ENCODE results near the gene GREM2. TPM values are rescaled to one million over a fixed set of nuclear protein-coding genes. Genes with fewer than 3 reads are reported as not detected.

Gene GREM2
- total RNA-seq, 1 experiment from 2014 or later, result not detected

- intact Hi-C loops (cut with micrococcal nuclease; ENCODE audit: unreplicated experiment) (no loop called here), in situ Hi-C loops (cut with HindIII; ENCODE audit: low pct_unique_long_range_greater_than_20kb, low sequenced_read_pairs) (no loop called here)
- TF ChIP-seq SIN3A (IDR thresholded peaks at IDR 0.05; ENCODE audit: borderline replicate concordance, insufficient read depth, low read depth, low read length) (no peak), REST (IDR thresholded peaks at IDR 0.05; ENCODE audit: insufficient read depth in 1 of 2, low read depth in 2 of 2, low read length in 1 of 2) (no peak), TCF7L2 (IDR thresholded peaks at IDR 0.05; ENCODE audit: low read depth, low read length) (no peak), POLR2AphosphoS5 (IDR thresholded peaks at IDR 0.05; ENCODE audit: low read depth, low read length) (no peak), CTCF (IDR thresholded peaks at IDR 0.05) (no peak)
- no peaks in the 10 kb centered on the region for H3K36me3 ChIP-seq (ENCODE audit: control insufficient read depth, insufficient read depth, low read length)
- no peaks in the 10 kb centered on the region for H3K4me1 ChIP-seq (ENCODE audit: control insufficient read depth, insufficient read depth, low read length)
- ATAC-seq (no peak), DNase-seq (ENCODE audit: low read depth, low spot score) (no peak)
- H3K4me3 ChIP-seq (ENCODE audit: low read depth in 2 of 2, low read length in 2 of 2), result no peak overlapping the region
- H3K27ac ChIP-seq (ENCODE audit: low read length), result no peak overlapping the region
- no peaks in the 10 kb centered on the region for H3K27me3 ChIP-seq (ENCODE audit: control insufficient read depth, insufficient read depth, low read length)
- no peaks in the 10 kb centered on the region for H3K9me3 ChIP-seq (ENCODE audit: control insufficient read depth, insufficient read depth, low read depth, low read length)
- no TSS peak for BruUV-seq (replicated peaks)
- POLR2A ChIA-PET, result no interaction called here
- CTCF ChIA-PET, result no interaction called here
Observed at GRCh38 chr1:240491156-240491555, 120.8 kb downstream of the GREM2 start.

- no peaks in the 10 kb centered on the region for H3K27me3 ChIP-seq (ENCODE audit: control insufficient read depth, insufficient read depth, low read length)
- DNase-seq (ENCODE audit: low read depth, low spot score) (no peak), ATAC-seq (no peak)
- in situ Hi-C loops (cut with HindIII; ENCODE audit: low pct_unique_long_range_greater_than_20kb, low sequenced_read_pairs), result no loop called here
- TF ChIP-seq TCF7L2 (IDR thresholded peaks at IDR 0.05; ENCODE audit: low read depth, low read length) (no peak), CTCF (IDR thresholded peaks at IDR 0.05) (no peak), POLR2AphosphoS5 (IDR thresholded peaks at IDR 0.05; ENCODE audit: low read depth, low read length) (no peak), SIN3A (IDR thresholded peaks at IDR 0.05; ENCODE audit: borderline replicate concordance, insufficient read depth, low read depth, low read length) (no peak), REST (IDR thresholded peaks at IDR 0.05; ENCODE audit: insufficient read depth in 1 of 2, low read depth in 2 of 2, low read length in 1 of 2) (no peak)
- H3K27ac ChIP-seq (ENCODE audit: low read length), result no peak overlapping the region
- H3K9me3 ChIP-seq (ENCODE audit: control insufficient read depth, insufficient read depth, low read depth, low read length), result no peaks in the 10 kb centered on the region
- ChIA-PET POLR2A (no interaction called here), CTCF (no interaction called here)
- BruUV-seq (replicated peaks), result no TSS peak
- H3K4me3 ChIP-seq (ENCODE audit: low read depth in 2 of 2, low read length in 2 of 2), result no peak overlapping the region
- H3K36me3 ChIP-seq (ENCODE audit: control insufficient read depth, insufficient read depth, low read length), result no peaks in the 10 kb centered on the region
- intact Hi-C loops (cut with micrococcal nuclease; ENCODE audit: unreplicated experiment), result no loop called here
- H3K4me1 ChIP-seq (ENCODE audit: control insufficient read depth, insufficient read depth, low read length), result no peaks in the 10 kb centered on the region
Observed at GRCh38 chr1:240487493-240487892, 124.5 kb downstream of the GREM2 start.
